Adrenal gland (tissue), 5 donors: ENCODE measurements around the gene KRT14.

Experiments
- CTCF ChIP-seq, 6 experiments: fragments of 450-650 bp in 4 of 6; fragments of 200-600 bp in 2 of 6; sonication (generic) in 1 of 6; IDR thresholded peaks; 1 replicate in 5 of 6; 2 replicates in 1 of 6; pipeline versions ENCODE4 v1.5.1 to v1.8.0; 2016 to 2021; ENCODE audit warnings: antibody characterized with exemption in 6 of 6, mild to moderate bottlenecking in 2 of 6, moderate library complexity in 1 of 6
- POLR2A ChIP-seq, 2 donors: fragments of 450-650 bp; IDR thresholded peaks; one replicate each; pipeline ENCODE4 v1.6.1; 2017; ENCODE audit warnings: antibody characterized with exemption in 2 of 2, mild to moderate bottlenecking in 2 of 2, moderate library complexity in 1 of 2
- donor health status: DM: no; HTN: no; CAD: no.

GRCh38 chr17:41618341-41619035, 31.8 kb upstream of the KRT14 start:
- no peak for TF ChIP-seq CTCF (IDR thresholded peaks at IDR 0.05)
- no peak for TF ChIP-seq POLR2A (IDR thresholded peaks at IDR 0.05)
